ENCODE measurements around the gene FAM221B. TPM values are rescaled to one million over a fixed set of nuclear protein-coding genes. Genes with fewer than 3 reads are reported as not detected.

Gene FAM221B
- total and polyA plus RNA-seq, 9 donors, result not detected

DNA sequence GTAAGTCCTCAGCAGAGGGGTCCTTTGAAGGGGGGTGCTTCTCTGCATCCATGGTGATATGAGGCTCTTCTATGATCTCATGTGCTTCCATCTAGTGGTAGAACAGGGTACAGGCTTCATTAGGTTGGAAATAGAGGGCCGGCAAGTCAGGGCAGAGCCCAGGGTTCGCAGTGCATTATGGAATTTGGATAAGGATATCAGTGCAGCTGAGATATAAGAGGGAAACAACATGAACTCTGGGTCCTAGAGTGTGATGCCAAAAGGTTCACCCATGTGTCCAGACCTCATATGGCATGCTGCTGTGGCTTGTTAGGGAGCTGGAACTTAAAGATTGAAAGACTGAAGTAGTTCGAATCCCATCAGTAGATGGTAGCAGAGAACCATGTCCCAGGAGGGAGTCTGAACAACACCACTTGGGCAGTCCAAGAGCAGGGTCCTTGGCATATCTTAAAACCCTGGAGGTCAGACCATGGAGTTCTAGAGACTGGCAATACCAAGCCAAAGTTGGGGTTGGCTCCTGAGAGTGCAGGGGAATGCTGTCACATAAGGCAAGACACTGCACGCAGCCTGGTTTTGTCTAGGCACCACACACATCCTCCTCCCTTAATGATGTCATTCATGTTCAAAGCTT is 2.3 kb downstream of the FAM221B start:
- Histone ChIP-seq H3K27me3 (no peaks in the 10 kb centered on the region), H3K4me3 (no peak overlapping the region), H3K36me3 (no peaks in the 10 kb centered on the region), H3K9me3 (no peaks in the 10 kb centered on the region), H3K4me1 (ENCODE audit: insufficient read depth) (peaks cover 11% of the 10 kb centered on the region), H3K27ac (no peak overlapping the region)
- WGBS, 3 donors, result 20 to 25% (median 22%) methylated on average over 4 of the region's 4 CpGs
- TF ChIP-seq, protein P1, sequence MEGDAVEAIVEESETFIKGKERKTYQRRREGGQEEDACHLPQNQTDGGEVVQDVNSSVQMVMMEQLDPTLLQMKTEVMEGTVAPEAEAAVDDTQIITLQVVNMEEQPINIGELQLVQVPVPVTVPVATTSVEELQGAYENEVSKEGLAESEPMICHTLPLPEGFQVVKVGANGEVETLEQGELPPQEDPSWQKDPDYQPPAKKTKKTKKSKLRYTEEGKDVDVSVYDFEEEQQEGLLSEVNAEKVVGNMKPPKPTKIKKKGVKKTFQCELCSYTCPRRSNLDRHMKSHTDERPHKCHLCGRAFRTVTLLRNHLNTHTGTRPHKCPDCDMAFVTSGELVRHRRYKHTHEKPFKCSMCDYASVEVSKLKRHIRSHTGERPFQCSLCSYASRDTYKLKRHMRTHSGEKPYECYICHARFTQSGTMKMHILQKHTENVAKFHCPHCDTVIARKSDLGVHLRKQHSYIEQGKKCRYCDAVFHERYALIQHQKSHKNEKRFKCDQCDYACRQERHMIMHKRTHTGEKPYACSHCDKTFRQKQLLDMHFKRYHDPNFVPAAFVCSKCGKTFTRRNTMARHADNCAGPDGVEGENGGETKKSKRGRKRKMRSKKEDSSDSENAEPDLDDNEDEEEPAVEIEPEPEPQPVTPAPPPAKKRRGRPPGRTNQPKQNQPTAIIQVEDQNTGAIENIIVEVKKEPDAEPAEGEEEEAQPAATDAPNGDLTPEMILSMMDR (IDR thresholded peaks at IDR 0.05), result peak; percentile 23 to 46 (median 43)
- no peak for TF ChIP-seq EP300 (IDR thresholded peaks at IDR 0.05)
- intact Hi-C loops (cut with DNase I), result no loop called here
- no peak for DNase-seq

DNA sequence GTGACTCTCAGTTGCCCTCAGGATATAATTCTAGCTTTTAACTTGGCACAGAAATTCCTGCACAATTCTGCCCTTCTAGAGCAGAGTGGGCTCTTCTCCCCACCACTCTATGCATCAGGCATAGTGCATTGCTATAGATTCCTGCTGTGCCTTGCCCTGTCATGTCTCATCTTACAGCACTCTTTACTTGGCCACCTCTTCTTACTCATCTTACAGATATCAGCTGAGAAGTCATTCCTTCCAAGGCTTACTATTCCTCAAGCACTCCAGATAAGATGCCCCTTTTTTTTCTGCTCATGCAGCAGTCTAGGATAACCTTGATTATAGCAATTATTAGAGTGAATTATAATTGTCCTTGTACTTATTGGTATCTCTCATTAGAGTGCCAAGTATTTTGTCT is 5.6 kb downstream of the FAM221B start:
- TF ChIP-seq POLR2A (IDR thresholded peaks at IDR 0.05) (no peak), EP300 (IDR thresholded peaks at IDR 0.05) (no peak)
- TF ChIP-seq, protein P1 (IDR thresholded peaks at IDR 0.05), result no peak
- no peak overlapping the region for H3K27ac ChIP-seq
- DNase-seq, result no peak
- H3K4me3 ChIP-seq, result no peak overlapping the region
- intact Hi-C loops (cut with DNase I), result no loop called here
- H3K4me1 ChIP-seq (ENCODE audit: insufficient read depth), result no peaks in the 10 kb centered on the region
- no peaks in the 10 kb centered on the region for H3K27me3 ChIP-seq
- H3K36me3 ChIP-seq, result no peaks in the 10 kb centered on the region
- no peaks in the 10 kb centered on the region for H3K9me3 ChIP-seq

DNA sequence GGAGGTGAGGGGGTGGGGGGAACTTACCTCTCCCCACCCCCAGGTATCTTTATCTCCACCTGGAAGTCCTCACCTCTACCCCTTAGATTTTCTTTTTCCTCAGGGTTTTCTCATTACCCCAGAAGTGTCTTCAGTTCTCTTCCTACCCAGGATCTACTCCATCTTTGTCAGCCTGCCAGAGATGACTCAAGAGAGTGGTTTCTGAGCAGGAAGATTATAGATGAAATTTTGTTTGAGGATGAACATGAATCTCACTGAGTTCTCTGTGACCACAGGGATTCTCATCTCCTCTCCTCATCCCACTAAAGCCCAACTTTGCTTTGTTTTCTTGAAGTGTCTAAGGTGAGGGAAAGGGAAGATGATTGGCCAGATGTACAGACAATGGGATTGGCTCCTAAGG is 8.5 kb downstream of the FAM221B start:
- no peaks in the 10 kb centered on the region for H3K9me3 ChIP-seq
- no peaks in the 10 kb centered on the region for H3K36me3 ChIP-seq
- no peaks in the 10 kb centered on the region for H3K27me3 ChIP-seq
- H3K4me1 ChIP-seq (ENCODE audit: insufficient read depth), result no peaks in the 10 kb centered on the region
- no peak for DNase-seq
- intact Hi-C loops (cut with DNase I), result no loop called here
- TF ChIP-seq POLR2A (IDR thresholded peaks at IDR 0.05) (no peak), EP300 (IDR thresholded peaks at IDR 0.05) (no peak)
- TF ChIP-seq, protein P1 (IDR thresholded peaks at IDR 0.05), result no peak
- no peak overlapping the region for H3K4me3 ChIP-seq
- H3K27ac ChIP-seq, result no peak overlapping the region

DNA sequence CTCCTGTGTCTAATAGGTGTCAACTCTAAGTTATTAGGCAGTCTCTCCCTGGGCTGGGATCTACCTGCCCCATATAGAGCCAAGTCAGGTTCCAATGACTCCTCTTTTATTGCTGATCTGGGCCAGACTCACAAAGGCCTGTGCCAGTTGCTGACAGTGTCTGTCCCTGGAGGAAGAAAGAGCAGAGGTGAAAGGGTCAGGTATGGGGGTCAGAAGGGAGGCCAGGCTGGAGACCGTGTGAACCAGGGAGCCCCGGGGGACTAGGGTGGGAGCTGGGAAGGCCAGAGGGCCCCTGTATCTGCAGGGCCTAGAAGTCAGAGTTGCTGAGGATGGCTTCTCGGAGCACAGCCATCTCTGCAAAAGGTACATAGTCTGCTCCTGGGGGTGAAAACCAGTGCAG is 10.2 kb downstream of the FAM221B start:
- DNase-seq, result no peak
- H3K27ac ChIP-seq, result no peak overlapping the region
- intact Hi-C loops (cut with DNase I), result no loop called here
- no peaks in the 10 kb centered on the region for H3K9me3 ChIP-seq
- H3K4me3 ChIP-seq, result no peak overlapping the region
- no peaks in the 10 kb centered on the region for H3K36me3 ChIP-seq
- WGBS, 3 donors, result 72 to 86% (median 79%) methylated on average over 3 of the region's 3 CpGs
- TF ChIP-seq EP300 (IDR thresholded peaks at IDR 0.05), result no peak
- no peak for TF ChIP-seq POLR2A (IDR thresholded peaks at IDR 0.05)
- TF ChIP-seq, protein P1 (IDR thresholded peaks at IDR 0.05), result no peak
- H3K27me3 ChIP-seq, result no peaks in the 10 kb centered on the region
- H3K4me1 ChIP-seq (ENCODE audit: insufficient read depth), result peaks cover 2% of the 10 kb centered on the region
